Subcutaneous abdominal adipose tissue (tissue), 5 donors: ENCODE results near the gene NOL3.

Source experiments
- H3K27ac ChIP-seq: one replicate; pipeline ENCODE4 v1.7.0; 2013; ENCODE audit warnings: low read depth, mild to moderate bottlenecking, inconsistent platforms, low read length, moderate library complexity
- H3K27me3 ChIP-seq, 5 donors: one replicate each; pipeline ENCODE4 v1.7.0; 2013; ENCODE audit warnings: low read length in 5 of 5, inconsistent platforms in 1 of 5; ENCODE audit not compliant: control insufficient read depth in 5 of 5, insufficient read depth in 4 of 5
- H3K36me3 ChIP-seq, 5 donors: one replicate each; pipeline ENCODE4 v1.7.0; 2013; ENCODE audit warnings: low read length in 5 of 5; ENCODE audit not compliant: control insufficient read depth in 5 of 5, insufficient read depth in 5 of 5
- H3K4me1 ChIP-seq, 5 donors: one replicate each; pipeline ENCODE4 v1.7.0; 2013; ENCODE audit warnings: low read length in 5 of 5, mild to moderate bottlenecking in 3 of 5, moderate library complexity in 1 of 5; ENCODE audit not compliant: control insufficient read depth in 5 of 5, insufficient read depth in 5 of 5
- H3K4me3 ChIP-seq, 5 donors: one replicate each; pipeline ENCODE4 v1.7.0; 2013; ENCODE audit warnings: low read length in 5 of 5, low read depth in 1 of 5
- H3K9ac ChIP-seq, 5 donors: one replicate each; pipeline ENCODE4 v1.7.0; 2013; ENCODE audit warnings: low read length in 5 of 5, mild to moderate bottlenecking in 4 of 5, moderate library complexity in 3 of 5
- H3K9me3 ChIP-seq, 5 donors: one replicate each; pipeline ENCODE4 v1.7.0; 2013; ENCODE audit warnings: low read length in 5 of 5; ENCODE audit not compliant: control insufficient read depth in 5 of 5
- donor health status: healthy.
- donor health status: healthy.
- donor health status: healthy.
- donor health status: healthy.
- donor health status: healthy.

The NOL3 gene

DNA sequence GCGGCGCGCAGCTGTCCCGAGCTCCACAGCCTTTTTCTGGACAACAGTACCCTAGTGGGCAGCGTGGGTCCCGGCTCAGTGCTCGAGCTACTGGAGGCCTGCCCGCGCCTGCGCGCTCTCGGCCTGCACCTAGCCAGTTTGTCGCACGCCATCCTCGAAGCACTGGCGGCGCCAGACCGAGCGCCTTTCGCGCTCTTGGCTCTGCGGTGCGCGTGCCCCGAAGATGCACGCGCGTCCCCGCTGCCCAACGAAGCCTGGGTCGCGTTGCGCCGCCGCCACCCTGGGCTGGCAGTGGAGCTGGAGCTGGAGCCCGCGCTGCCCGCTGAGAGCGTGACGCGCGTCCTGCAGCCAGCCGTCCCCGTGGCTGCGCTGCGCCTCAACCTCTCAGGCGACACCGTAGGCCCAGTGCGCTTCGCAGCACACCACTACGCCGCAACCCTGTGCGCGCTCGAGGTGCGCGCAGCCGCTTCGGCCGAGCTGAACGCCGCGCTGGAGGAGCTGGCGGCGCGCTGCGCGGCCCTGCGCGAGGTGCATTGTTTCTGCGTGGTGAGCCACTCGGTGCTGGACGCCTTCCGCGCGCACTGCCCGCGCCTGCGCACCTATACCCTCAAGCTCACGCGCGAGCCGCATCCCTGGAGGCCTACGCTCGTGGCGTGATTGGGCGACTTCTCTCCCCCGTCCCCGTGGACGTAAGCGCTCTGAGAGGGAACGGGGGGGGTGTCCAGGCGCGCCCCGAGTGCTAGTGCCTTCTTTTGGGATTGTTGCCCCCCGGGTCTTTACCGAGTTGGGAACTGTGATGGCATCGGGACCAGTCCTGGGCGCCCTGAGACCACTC lies 7.0 kb upstream of the NOL3 start:
- Histone ChIP-seq H3K4me1 (peaks cover 0 to 76% (median 62%) of the 10 kb centered on the region in 5 donors), H3K4me3 (peak overlapping the region in 4 of 5 donors; percentile 36 to 70 (median 58)), H3K36me3 (peaks cover 0 to 10% (median 0%) of the 10 kb centered on the region in 5 donors), H3K27ac (no peak overlapping the region), H3K9me3 (no peaks in the 10 kb centered on the region), H3K27me3 (peaks cover 0 to 19% (median 5%) of the 10 kb centered on the region in 5 donors), H3K9ac (no peak overlapping the region)

DNA sequence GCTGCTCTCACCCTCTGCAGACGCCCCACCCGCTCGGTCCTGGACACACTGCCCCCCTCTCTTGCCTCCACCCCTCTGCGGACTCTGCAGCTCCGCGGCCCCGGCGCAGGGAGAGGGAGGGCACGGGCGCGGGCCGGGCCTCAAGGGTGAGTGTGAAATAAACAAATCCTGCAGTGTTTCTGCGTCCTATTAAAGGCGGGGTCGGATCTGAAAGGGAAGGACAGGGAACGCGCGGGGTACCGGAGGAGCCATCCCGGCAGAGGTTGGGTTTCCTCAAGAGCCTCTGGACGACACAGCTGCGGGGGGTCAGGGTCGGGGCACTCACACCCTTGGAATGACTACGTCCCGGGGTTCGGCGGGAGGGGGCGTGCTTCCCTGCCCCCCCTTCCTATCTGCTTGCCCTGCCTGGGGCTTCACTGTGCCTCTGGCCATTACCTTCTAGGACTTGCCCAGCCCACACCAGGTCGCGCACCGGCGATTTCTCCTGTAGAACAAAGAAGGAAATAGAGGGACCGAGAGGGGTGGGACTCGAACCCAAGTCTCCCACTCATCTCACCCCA lies 6.3 kb upstream of the NOL3 start:
- Histone ChIP-seq H3K9ac (no peak overlapping the region), H3K9me3 (no peaks in the 10 kb centered on the region), H3K36me3 (peaks cover 0 to 10% (median 0%) of the 10 kb centered on the region in 5 donors), H3K4me3 (peak overlapping the region in 4 of 5 donors; percentile 47 to 70 (median 58)), H3K4me1 (peaks cover 0 to 72% (median 58%) of the 10 kb centered on the region in 5 donors), H3K27me3 (peaks cover 0 to 19% (median 5%) of the 10 kb centered on the region in 5 donors), H3K27ac (no peak overlapping the region)

DNA sequence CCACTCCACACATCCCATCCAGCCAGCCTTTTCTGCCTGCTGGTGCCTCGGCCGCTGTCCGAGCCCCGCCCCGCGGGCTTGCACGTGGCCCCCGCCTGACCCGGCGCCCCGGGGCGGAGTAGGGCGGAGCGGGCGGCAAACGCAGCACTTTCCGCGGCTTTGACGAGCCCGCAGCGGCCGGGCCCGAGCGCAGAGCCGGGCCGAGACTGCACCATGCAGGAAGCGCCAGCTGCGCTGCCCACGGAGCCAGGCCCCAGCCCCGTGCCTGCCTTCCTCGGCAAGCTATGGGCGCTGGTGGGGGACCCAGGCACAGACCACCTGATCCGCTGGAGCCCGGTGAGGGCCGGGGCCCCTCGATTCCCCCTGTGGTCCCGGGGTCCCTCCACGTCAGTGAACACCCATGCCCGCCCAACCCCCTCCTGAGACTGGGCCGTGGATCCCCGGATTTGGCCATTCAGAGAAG lies 5.7 kb upstream of the NOL3 start, which contains the start of gene HSF4:
TSS of gene HSF4 (plus strand) at position 147 of the 463 bp plus-strand sequence. CDS start at position 214, 67 bp downstream.
- Histone ChIP-seq H3K4me1 (peaks cover 0 to 72% (median 59%) of the 10 kb centered on the region in 5 donors), H3K27ac (no peak within 1 kb of the TSS), H3K36me3 (peaks cover 0 to 10% (median 0%) of the 10 kb centered on the region in 5 donors), H3K27me3 (peaks cover 0 to 19% (median 5%) of the 10 kb centered on the region in 5 donors), H3K4me3 (peak within 1 kb of the TSS; percentile 47 to 70 (median 61)), H3K9ac (peak within 1 kb of the TSS in 3 of 5 donors; percentile 30 to 66 (median 64)), H3K9me3 (no peaks in the 10 kb centered on the region)

DNA sequence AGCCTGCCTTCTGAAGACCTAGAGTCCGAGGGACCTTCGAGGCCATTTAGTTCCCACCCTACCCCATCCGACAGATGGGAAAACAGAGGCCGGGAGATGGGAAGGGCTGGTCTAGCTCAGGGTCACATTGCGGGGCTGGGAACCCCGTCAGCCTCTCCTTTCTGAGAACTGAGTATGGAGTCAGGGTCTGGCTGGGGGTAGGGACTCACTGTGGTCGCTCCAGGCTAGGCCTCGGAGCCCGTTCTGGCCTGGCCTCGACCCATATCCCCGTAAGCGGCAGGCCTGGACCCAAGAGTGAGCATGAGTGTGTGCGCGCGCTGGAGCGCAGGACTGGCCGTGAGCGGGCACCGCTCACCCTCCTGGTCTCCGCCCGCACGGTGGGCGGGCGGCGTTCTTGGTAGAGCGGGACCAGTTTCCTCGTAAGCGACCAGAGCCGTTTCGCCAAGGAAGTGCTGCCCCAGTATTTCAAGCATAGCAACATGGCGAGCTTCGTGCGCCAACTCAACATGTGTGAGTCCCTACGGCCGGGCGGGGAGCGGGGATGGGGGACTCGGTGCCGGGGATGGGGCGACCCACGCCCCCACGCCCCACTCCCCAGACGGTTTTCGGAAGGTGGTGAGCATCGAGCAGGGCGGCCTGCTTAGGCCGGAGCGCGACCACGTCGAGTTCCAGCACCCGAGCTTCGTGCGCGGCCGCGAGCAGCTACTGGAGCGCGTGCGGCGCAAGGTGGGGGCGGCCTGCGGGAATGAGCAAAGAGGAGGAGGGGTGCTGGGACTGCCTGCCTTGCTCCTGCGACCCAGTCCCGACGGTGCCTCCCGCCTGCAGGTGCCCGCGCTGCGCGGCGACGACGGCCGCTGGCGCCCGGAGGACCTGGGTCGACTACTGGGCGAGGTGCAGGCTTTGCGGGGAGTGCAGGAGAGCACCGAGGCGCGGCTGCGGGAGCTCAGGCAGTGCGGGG lies 4.9 kb upstream of the NOL3 start:
- peaks cover 0 to 73% (median 59%) of the 10 kb centered on the region in 5 donors for H3K4me1 ChIP-seq
- peaks cover 0 to 19% (median 5%) of the 10 kb centered on the region in 5 donors for H3K27me3 ChIP-seq
- peak overlapping the region in 3 of 5 donors; percentile 30 to 66 (median 64) for H3K9ac ChIP-seq
- peak overlapping the region; percentile 44 to 66 (median 59) for H3K4me3 ChIP-seq
- H3K36me3 ChIP-seq: peaks cover 0 to 10% (median 0%) of the 10 kb centered on the region in 5 donors
- H3K27ac ChIP-seq: no peak overlapping the region
- H3K9me3 ChIP-seq: no peaks in the 10 kb centered on the region

DNA sequence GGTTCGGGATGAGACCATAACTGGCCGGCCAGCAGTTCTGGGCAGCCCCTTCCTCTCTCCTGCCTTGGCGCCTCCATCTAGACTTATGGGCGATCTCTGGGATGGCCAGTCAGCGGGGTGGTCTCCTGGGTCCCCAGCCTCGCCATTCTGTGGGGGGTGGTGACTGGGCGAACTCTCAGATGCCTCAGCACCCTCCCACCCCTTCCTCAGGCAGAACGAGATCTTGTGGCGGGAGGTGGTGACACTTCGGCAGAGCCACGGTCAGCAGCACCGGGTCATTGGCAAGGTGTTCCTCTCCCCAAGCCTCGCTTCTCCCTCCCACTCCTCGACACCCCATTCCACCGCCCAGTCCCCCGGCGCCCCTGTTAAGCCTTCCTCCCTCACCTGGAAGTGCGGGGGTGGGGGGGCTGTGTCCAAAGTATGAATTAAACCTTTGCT lies 4.2 kb upstream of the NOL3 start:
- Histone ChIP-seq H3K36me3 (peaks cover 0 to 10% (median 0%) of the 10 kb centered on the region in 5 donors), H3K27ac (no peak overlapping the region), H3K27me3 (peaks cover 0 to 19% (median 5%) of the 10 kb centered on the region in 5 donors), H3K9ac (no peak overlapping the region), H3K9me3 (no peaks in the 10 kb centered on the region), H3K4me1 (peaks cover 0 to 71% (median 58%) of the 10 kb centered on the region in 5 donors), H3K4me3 (no peak overlapping the region)

DNA sequence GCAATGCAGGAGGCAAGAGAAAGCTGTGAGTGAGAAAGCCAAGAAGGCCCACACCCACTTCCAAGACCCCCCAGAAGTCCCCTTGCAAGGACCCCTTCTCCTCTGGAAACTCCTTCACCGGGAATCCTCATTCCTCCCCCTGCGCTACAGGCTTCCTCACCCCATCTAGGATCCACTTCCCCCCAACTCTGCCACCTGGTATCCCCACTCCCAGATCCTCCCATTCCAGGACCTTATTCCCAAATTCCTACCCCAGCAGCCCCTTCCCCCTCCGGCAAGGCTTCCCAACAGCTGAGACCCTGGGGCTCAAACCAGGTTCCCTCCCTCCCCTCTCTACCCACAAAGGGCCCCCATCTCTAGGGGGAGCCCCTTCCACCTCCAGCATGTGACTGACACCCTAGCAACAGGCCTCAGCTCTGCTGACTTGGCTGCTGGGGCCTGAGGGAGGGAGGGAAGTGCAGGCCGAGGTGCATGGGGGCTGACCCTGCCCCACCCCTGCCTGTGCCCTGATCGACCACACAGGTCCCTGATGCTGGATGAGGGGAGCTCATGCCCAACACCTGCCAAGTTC lies 3.7 kb upstream of the NOL3 start:
- H3K4me1 ChIP-seq: peaks cover 0 to 71% (median 58%) of the 10 kb centered on the region in 5 donors
- no peak overlapping the region for H3K27ac ChIP-seq
- H3K36me3 ChIP-seq: peaks cover 0 to 10% (median 0%) of the 10 kb centered on the region in 5 donors
- H3K4me3 ChIP-seq: no peak overlapping the region
- H3K9me3 ChIP-seq: no peaks in the 10 kb centered on the region
- peak overlapping the region in 1 of 5 donors; percentile 1 for H3K9ac ChIP-seq
- H3K27me3 ChIP-seq: peaks cover 0 to 16% (median 5%) of the 10 kb centered on the region in 5 donors

DNA sequence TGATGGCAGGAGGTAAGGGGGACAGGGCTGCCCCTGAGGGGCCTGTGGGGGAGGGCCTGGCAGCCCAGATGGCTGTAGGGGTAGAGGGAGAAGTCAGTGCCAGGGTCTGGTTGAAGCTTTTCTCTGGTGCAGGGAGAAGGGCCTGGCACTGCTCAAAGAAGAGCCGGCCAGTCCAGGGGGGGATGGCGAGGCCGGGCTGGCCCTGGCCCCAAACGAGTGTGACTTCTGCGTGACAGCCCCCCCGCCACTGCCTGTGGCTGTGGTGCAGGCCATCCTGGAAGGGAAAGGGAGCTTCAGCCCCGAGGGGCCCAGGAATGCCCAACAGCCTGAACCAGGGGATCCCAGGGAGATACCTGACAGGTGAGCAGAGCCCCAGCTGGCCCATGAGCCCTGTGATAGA lies 2.8 kb upstream of the NOL3 start:
- Histone ChIP-seq H3K9me3 (no peaks in the 10 kb centered on the region), H3K36me3 (peaks cover 0 to 10% (median 0%) of the 10 kb centered on the region in 5 donors), H3K4me3 (no peak overlapping the region), H3K27ac (no peak overlapping the region), H3K4me1 (peaks cover 0 to 63% (median 55%) of the 10 kb centered on the region in 5 donors), H3K9ac (peak overlapping the region in 1 of 5 donors; percentile 25), H3K27me3 (peaks cover 0 to 16% (median 5%) of the 10 kb centered on the region in 5 donors)

DNA sequence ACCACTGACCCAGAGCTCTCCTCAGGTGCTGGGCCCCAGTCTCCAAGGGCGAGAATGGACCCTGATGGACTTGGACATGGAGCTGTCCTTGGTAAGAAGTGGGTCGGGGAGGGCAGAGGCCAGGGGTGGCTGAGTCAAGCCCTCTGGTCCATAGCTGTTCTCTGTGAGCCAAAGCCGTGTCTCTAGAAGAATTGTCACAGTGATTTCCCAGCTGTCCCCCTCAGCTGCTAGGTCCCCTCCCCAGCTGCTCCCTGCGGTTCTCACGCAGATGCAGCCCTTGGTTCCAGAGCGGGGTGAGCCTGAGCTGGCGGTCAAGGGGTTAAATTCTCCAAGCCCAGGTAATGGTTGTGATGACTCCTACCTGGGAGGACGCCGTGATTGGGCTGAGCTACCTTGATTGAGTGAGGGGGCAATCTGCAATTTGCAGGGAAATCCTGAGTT lies 1.3 kb upstream of the NOL3 start:
- Histone ChIP-seq H3K9ac (no peak overlapping the region), H3K36me3 (peaks cover 0 to 10% (median 0%) of the 10 kb centered on the region in 5 donors), H3K4me1 (peaks cover 2 to 61% (median 52%) of the 10 kb centered on the region in 5 donors), H3K9me3 (no peaks in the 10 kb centered on the region), H3K27ac (no peak overlapping the region), H3K4me3 (no peak overlapping the region), H3K27me3 (peaks cover 0 to 6% (median 5%) of the 10 kb centered on the region in 5 donors)
